ENCODE data around the gene RHEB.

GRCh38 chr7:151511270-151511669, 8.4 kb downstream of the RHEB start:
- TF ChIP-seq CTCF (conservative IDR thresholded peaks at IDR 0.05; ENCODE audit: low read depth, low read length) = no peak
- TF ChIP-seq EZH2phosphoT487 (IDR thresholded peaks at IDR 0.05; ENCODE audit: borderline replicate concordance, low read length) = no peak
- TF ChIP-seq EZH2 (IDR thresholded peaks at IDR 0.05; ENCODE audit: low read length, unreplicated experiment) = no peak

All from PC-3 (cell line).